Uterus (tissue), 4 donors: ENCODE measurements around the gene ITPR2. TPM values are rescaled to one million over a fixed set of nuclear protein-coding genes. Genes with fewer than 3 reads are reported as not detected.

Experiments
- DNase-seq, 2 donors: peaks; one replicate each; pipeline ENCODE4 v3.0.0-alpha.2; 2019 to 2020
- H3K27ac ChIP-seq, 2 donors: fragments of 200-600 bp; sonication (generic); 1 replicate in 1 of 2; 2 replicates in 1 of 2; pipeline ENCODE4 v1.5.1; 2016 to 2018
- H3K27me3 ChIP-seq, 2 donors: fragments of 200-600 bp; sonication (generic); one replicate each; pipeline ENCODE4 v1.5.1; 2018 to 2019; ENCODE audit warnings: control low read depth in 1 of 2
- H3K36me3 ChIP-seq, 2 donors: fragments of 200-600 bp; sonication (generic); one replicate each; pipeline ENCODE4 v1.5.1; 2019; ENCODE audit warnings: control low read depth in 1 of 2
- H3K4me1 ChIP-seq, 2 donors: fragments of 200-600 bp; sonication (generic); one replicate each; pipeline ENCODE4 v1.5.1; 2018 to 2019; ENCODE audit warnings: control low read depth in 1 of 2
- H3K4me3 ChIP-seq, 2 donors: fragments of 200-600 bp; sonication (generic); 1 replicate in 1 of 2; 2 replicates in 1 of 2; pipeline ENCODE4 v1.5.1; 2018 to 2019; ENCODE audit warnings: mild to moderate bottlenecking in 1 of 2
- H3K9me3 ChIP-seq, 2 donors: fragments of 200-600 bp; sonication (generic); one replicate each; pipeline ENCODE4 v1.5.1; 2019; ENCODE audit warnings: control low read depth in 1 of 2
- POLR2A ChIP-seq, 2 donors: fragments of 450-650 bp; IDR thresholded peaks; one replicate each; pipeline ENCODE4 v1.6.1; 2016; ENCODE audit warnings: antibody characterized with exemption in 2 of 2, mild to moderate bottlenecking in 1 of 2, moderate library complexity in 1 of 2
- intact Hi-C: fragments of 100-400 bp; cut with DNase I; formaldehyde crosslinking; loops from one replicate; pipeline ENCODE4 v1.15.1; 2023; ENCODE audit warnings: low total_unique reads
- total RNA-seq, 4 donors: library from RNA; depleted of rRNA in 3 of 4; stranded (reverse); fragments of >200 nt in 3 of 4; gene quantifications; one replicate each; pipeline versions ENCODE4 v1.1.0 to v1.2.4, GENCODE V29; 2014 to 2023
- TF ChIP-seq, protein P1 (sequence below), 4 experiments: fragments of 200-600 bp in 2 of 4; fragments of 450-650 bp in 2 of 4; sonication (generic) in 2 of 4; IDR thresholded peaks; one replicate each; pipeline ENCODE4 v1.5.1; 2016 to 2019; ENCODE audit warnings: antibody characterized with exemption in 4 of 4, mild to moderate bottlenecking in 2 of 4, moderate library complexity in 1 of 4
- donor health status: DM: yes; HTN: yes; CAD: no.

ITPR2 gene
- total RNA-seq, 4 donors from 2014 or later: 53.5 to 271 (median 60.4) TPM

DNA sequence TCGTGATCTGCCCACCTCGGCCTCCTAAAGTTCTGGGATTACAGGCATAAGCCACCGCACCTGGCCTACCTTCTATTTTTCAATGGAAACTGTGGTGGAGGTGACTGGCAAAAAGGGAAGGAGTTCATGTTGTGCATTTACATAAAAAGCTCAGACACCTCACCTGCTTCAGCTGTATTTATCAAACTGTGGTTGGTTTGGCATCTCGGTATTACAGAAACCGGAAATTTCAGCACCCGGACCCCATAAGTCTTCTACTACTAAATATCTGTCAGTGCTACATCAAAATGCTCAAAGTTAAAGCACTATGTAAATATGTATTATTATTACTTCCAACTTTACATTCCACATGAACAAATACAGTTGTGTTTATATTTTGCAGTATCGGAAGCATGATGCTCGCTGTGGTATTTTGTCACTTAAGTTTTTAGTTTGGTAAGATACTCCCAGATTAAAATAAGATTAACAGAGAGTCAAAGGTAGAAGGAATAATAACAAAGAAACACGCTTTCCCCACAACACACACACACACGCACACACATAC, 95.4 kb downstream of the ITPR2 start:
- TF ChIP-seq POLR2A (IDR thresholded peaks at IDR 0.05): no peak
- TF ChIP-seq, protein P1, sequence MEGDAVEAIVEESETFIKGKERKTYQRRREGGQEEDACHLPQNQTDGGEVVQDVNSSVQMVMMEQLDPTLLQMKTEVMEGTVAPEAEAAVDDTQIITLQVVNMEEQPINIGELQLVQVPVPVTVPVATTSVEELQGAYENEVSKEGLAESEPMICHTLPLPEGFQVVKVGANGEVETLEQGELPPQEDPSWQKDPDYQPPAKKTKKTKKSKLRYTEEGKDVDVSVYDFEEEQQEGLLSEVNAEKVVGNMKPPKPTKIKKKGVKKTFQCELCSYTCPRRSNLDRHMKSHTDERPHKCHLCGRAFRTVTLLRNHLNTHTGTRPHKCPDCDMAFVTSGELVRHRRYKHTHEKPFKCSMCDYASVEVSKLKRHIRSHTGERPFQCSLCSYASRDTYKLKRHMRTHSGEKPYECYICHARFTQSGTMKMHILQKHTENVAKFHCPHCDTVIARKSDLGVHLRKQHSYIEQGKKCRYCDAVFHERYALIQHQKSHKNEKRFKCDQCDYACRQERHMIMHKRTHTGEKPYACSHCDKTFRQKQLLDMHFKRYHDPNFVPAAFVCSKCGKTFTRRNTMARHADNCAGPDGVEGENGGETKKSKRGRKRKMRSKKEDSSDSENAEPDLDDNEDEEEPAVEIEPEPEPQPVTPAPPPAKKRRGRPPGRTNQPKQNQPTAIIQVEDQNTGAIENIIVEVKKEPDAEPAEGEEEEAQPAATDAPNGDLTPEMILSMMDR (IDR thresholded peaks at IDR 0.05): no peak
- no peak for DNase-seq
- Histone ChIP-seq H3K27ac (no peak overlapping the region), H3K9me3 (no peaks in the 10 kb centered on the region), H3K4me3 (no peak overlapping the region), H3K27me3 (no peaks in the 10 kb centered on the region), H3K4me1 (no peaks in the 10 kb centered on the region), H3K36me3 (no peaks in the 10 kb centered on the region)
- intact Hi-C loops: no loop called here

DNA sequence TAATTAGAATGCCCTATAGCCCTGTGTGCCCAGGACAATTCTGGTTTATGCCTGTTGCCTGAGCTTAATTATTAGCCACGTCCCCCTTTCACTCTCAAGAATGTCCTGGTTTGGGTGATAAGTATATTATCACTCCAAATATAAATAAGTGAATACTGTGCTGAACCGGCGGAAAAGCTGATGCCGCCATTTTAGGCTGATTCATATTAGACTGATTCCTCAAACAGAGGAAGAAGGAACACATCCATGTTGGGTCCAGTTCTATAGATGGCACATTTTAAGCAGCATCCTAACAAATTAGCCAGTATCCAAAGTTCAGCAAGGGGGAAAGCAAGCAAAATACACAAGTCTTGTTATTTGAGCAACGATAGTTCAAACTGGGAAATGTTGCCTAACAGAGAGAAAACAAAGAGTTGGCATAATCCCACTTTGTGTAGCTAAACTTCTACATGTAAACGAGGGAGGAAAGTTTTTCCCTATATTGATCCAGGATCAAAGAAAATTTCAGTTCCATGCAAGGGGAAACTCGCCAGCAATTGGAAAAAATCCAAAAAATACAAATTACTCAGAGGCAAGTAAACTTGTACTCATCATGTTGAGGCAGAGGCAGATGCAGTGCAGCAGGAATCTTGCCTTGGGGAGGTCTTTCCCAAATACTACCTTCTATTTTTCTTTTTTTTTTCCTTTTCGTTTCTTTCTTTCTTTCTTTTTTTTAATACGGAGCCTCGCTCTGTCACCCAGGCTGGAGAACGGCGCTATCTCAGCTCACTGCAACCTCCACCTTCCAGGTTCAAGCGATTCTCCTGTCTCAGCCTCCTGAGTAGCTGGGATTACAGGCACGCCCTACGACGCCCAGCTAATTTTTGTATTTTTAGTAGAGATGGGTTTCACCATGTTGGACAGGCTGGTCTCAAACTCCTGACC, 96.2 kb downstream of the ITPR2 start:
- no peak overlapping the region for H3K27ac ChIP-seq
- intact Hi-C loops: no loop called here
- no peak for TF ChIP-seq POLR2A (IDR thresholded peaks at IDR 0.05)
- TF ChIP-seq, protein P1 (IDR thresholded peaks at IDR 0.05): no peak

GRCh38 chr12:26735249-26735639, 97.8 kb downstream of the ITPR2 start:
- Histone ChIP-seq H3K4me1 (no peaks in the 10 kb centered on the region), H3K9me3 (no peaks in the 10 kb centered on the region), H3K36me3 (no peaks in the 10 kb centered on the region), H3K4me3 (no peak overlapping the region), H3K27me3 (no peaks in the 10 kb centered on the region), H3K27ac (no peak overlapping the region)
- TF ChIP-seq POLR2A (IDR thresholded peaks at IDR 0.05): no peak
- TF ChIP-seq, protein P1 (IDR thresholded peaks at IDR 0.05): no peak
- no peak for DNase-seq
- intact Hi-C loops: no loop called here

More for the DNA sequence above, 96.2 kb downstream of the ITPR2 start:
- Histone ChIP-seq H3K36me3 (no peaks in the 10 kb centered on the region), H3K27me3 (no peaks in the 10 kb centered on the region), H3K4me1 (no peaks in the 10 kb centered on the region), H3K9me3 (no peaks in the 10 kb centered on the region), H3K4me3 (no peak overlapping the region)
- no peak for DNase-seq

DNA sequence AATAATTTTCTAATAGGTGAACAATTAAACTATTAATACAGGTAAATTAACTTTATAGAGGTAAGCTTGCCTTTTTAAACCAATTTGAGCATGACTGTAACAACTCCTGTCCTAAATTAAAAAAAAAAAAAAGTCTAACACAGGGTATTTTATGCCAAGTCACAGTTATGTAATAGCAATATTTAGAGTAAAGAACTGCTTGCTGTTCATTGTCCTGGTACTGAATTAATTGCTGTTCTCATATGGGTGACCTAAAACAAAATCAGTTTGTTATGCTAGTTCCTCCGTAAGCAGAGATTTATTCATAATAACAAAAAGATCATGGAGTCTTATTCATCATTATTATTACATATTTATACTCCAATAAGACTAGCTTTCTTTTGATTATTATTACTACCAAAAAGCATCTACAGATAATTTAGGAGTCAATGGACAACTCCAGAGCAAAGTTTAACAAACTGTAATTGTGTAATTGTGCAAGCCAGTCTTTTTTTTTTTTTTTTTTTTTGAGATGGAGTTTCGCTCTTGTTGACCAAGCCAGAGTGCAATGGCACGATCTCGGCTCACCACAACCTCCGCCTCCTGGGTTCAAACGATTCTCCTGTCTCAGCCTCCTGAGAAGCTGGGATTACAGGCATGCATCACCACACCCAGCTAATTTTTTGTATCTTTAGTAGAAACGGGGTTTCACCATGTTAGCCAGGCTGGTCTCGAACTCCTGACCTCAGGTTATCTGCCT, 98.3 kb downstream of the ITPR2 start:
- no peak for DNase-seq

More for the DNA sequence above, 98.3 kb downstream of the ITPR2 start:
- Histone ChIP-seq H3K27ac (no peak overlapping the region), H3K4me3 (no peak overlapping the region), H3K36me3 (no peaks in the 10 kb centered on the region), H3K9me3 (no peaks in the 10 kb centered on the region), H3K27me3 (no peaks in the 10 kb centered on the region), H3K4me1 (no peaks in the 10 kb centered on the region)
- TF ChIP-seq, protein P1 (IDR thresholded peaks at IDR 0.05): no peak
- TF ChIP-seq POLR2A (IDR thresholded peaks at IDR 0.05): no peak
- intact Hi-C loops: no loop called here
